Measurements from ENCODE around the gene TMEM248.

GRCh38 chr7:66967029-66967428 is 46.0 kb downstream of the TMEM248 start:
- TF ChIP-seq CTCF (IDR thresholded peaks at IDR 0.05 in 2 of 3, conservative IDR thresholded peaks at IDR 0.05 in 1 of 3; ENCODE audit: borderline replicate concordance in 1 of 3, insufficient read depth in 1 of 3, low read depth in 2 of 3, low read length in 2 of 3) = no peak
- no peak for TF ChIP-seq EZH2 (IDR thresholded peaks at IDR 0.05)
